GM12878 (cell line): ENCODE data around the gene COL13A1. TPM values are rescaled to one million over a fixed set of nuclear protein-coding genes. Genes with fewer than 3 reads are reported as not detected.

Experiments used
- ATAC-seq: fragments of 200-7000 bp; cut with Tn5 transposase; 3 replicates; pipeline ENCODE4 v1.9.1; 2020; ENCODE audit warnings: mild to moderate bottlenecking, moderate library complexity
- BruUV-seq: library from RNA; stranded (reverse); fragments of 400-500 nt; replicated peaks from 2 replicates; lab custom pipeline; 2021; lab: Mats Ljungman, UMichigan
- CTCF ChIA-PET: fragments of 300-600 bp; sonication (Branson Sonifier 250); formaldehyde crosslinking; extraction: SDS; loops from one replicate; lab custom pipeline; 2021; ENCODE audit warnings: inconsistent platforms; lab: Yijun Ruan, JAX
- POLR2A ChIA-PET: fragments of 350-600 bp; formaldehyde crosslinking; extraction: SDS; loops from one replicate; lab custom pipeline; 2021; ENCODE audit warnings: inconsistent platforms; lab: Charles Lee
- RAD21 ChIA-PET: fragments of 300-600 bp; sonication (Branson Sonifier 250); formaldehyde crosslinking; loops from one replicate; lab custom pipeline; 2023; ENCODE audit warnings: antibody characterized with exemption; ENCODE audit not compliant: unreplicated experiment; lab: Charles Lee
- SMC1A ChIA-PET: fragments of 300-600 bp; sonication (Branson Sonifier 250); formaldehyde crosslinking; loops from one replicate; lab custom pipeline; 2023; ENCODE audit not compliant: unreplicated experiment, uncharacterized antibody; lab: Charles Lee
- DNase-seq: peaks from one replicate; pipeline ENCODE4 v3.0.0-alpha.2; 2011; ENCODE audit warnings: low read depth, low spot score
- FAIRE-seq: peaks from 3 replicates; lab custom pipeline; 2011; peaks lifted over from hg19 to GRCh38; lab: Jason Lieb, UNC
- H2AFZ ChIP-seq: 2 replicates; pipeline ENCODE4 v1.6.0; 2011; ENCODE audit warnings: low read depth, low read length, control low read depth; ENCODE audit not compliant: control insufficient read depth
- H3K27ac ChIP-seq: 2 replicates; pipeline ENCODE4 v1.5.1; 2011; ENCODE audit warnings: control low read depth; ENCODE audit not compliant: control insufficient read depth, insufficient read depth
- H3K27me3 ChIP-seq, 2 experiments: replicated peaks in 1 of 2; 2 replicates each; pipeline versions ENCODE4 v1.6.0 to v1.6.1; 2011; ENCODE audit warnings: low read length in 1 of 2; ENCODE audit not compliant: control insufficient read depth in 2 of 2, insufficient read depth in 2 of 2
- H3K36me3 ChIP-seq, 2 experiments: 2 replicates each; pipeline ENCODE4 v1.5.1; 2011; ENCODE audit warnings: low read length in 1 of 2; ENCODE audit not compliant: control insufficient read depth in 2 of 2, insufficient read depth in 2 of 2
- H3K4me1 ChIP-seq: 2 replicates; pipeline ENCODE4 v1.6.1; 2011; ENCODE audit warnings: mild to moderate bottlenecking, low read length, moderate library complexity, mixed read lengths; ENCODE audit not compliant: control insufficient read depth, insufficient read depth
- H3K4me2 ChIP-seq: 2 replicates; pipeline ENCODE4 v1.6.0; 2011; ENCODE audit warnings: control low read depth; ENCODE audit not compliant: control insufficient read depth, insufficient read depth
- H3K4me3 ChIP-seq: fragments of 200-600 bp; sonication (generic); 2 replicates; pipeline ENCODE4 v1.5.1; 2016
- H3K79me2 ChIP-seq: 2 replicates; pipeline ENCODE4 v1.6.0; 2011; ENCODE audit warnings: low read length; ENCODE audit not compliant: control insufficient read depth, insufficient read depth
- H3K9ac ChIP-seq: 2 replicates; pipeline ENCODE4 v1.8.0; 2011; ENCODE audit warnings: low read length, control low read depth, mixed read lengths; ENCODE audit not compliant: control insufficient read depth, insufficient read depth
- H3K9me3 ChIP-seq: replicated peaks from 3 replicates; pipeline ENCODE4 v1.5.1; 2011; ENCODE audit warnings: mild to moderate bottlenecking, low read length; ENCODE audit not compliant: control insufficient read depth, insufficient read depth
- H4K20me1 ChIP-seq: 2 replicates; pipeline ENCODE4 v1.6.0; 2011; ENCODE audit not compliant: control insufficient read depth, insufficient read depth
- E2F4 ChIP-seq: IDR thresholded peaks from 2 replicates; pipeline ENCODE4 v1.6.1; 2012; ENCODE audit warnings: low read depth, low read length, improper control_type of control experiment
- E2F8 ChIP-seq: fragments of 450-650 bp; IDR thresholded peaks from 2 replicates; pipeline ENCODE4 v1.6.1; 2018; ENCODE audit warnings: mild to moderate bottlenecking, low read depth, moderate library complexity; ENCODE audit not compliant: partially characterized antibody
- ETV6 ChIP-seq, 2 experiments: fragments of 450-650 bp in 1 of 2; IDR thresholded peaks in 1 of 2; conservative IDR thresholded peaks in 1 of 2; 2 replicates each; pipeline ENCODE4 v1.6.1; 2014; ENCODE audit warnings: antibody characterized with exemption in 1 of 2, borderline replicate concordance in 1 of 2, low read depth in 1 of 2, mild to moderate bottlenecking in 1 of 2, moderate library complexity in 1 of 2
- IKZF1 ChIP-seq: fragments of 450-650 bp; conservative IDR thresholded peaks from 2 replicates; pipeline ENCODE4 v1.6.1; 2017; ENCODE audit warnings: antibody characterized with exemption, mild to moderate bottlenecking
- NR2C2 ChIP-seq: IDR thresholded peaks from 2 replicates; pipeline ENCODE4 v1.6.1; 2011; ENCODE audit warnings: borderline replicate concordance, low read depth; ENCODE audit not compliant: control insufficient read depth, insufficient read length
- POLR2AphosphoS2 ChIP-seq: IDR thresholded peaks from 2 replicates; pipeline ENCODE4 v1.6.1; 2011; ENCODE audit warnings: low read depth, mild to moderate bottlenecking, low read length, improper control_type of control experiment, moderate library complexity
- RBBP5 ChIP-seq: fragments of 200-600 bp; sonication (generic); conservative IDR thresholded peaks from 2 replicates; pipeline ENCODE4 v1.6.1; 2016
- RCOR1 ChIP-seq: conservative IDR thresholded peaks from 2 replicates; pipeline ENCODE4 v1.6.1; 2012; ENCODE audit warnings: low read depth, low read length, improper control_type of control experiment
- SMARCA5 ChIP-seq: fragments of 450-650 bp; IDR thresholded peaks from 2 replicates; pipeline ENCODE4 v1.6.1; 2017; ENCODE audit warnings: mild to moderate bottlenecking
- SUZ12 ChIP-seq: fragments of 200-600 bp; sonication (generic); IDR thresholded peaks from one replicate; pipeline ENCODE4 v1.6.1; 2018; ENCODE audit warnings: antibody characterized with exemption, mild to moderate bottlenecking; ENCODE audit not compliant: unreplicated experiment
- ZNF274 ChIP-seq: IDR thresholded peaks from one replicate; pipeline ENCODE4 v1.8.0; 2011; ENCODE audit not compliant: insufficient read length, insufficient read depth
- WGBS: methylation state at CpG from one replicate; pipeline ENCODE4 v1.1.6; 2016; ENCODE audit warnings: low lambda C conversion rate; ENCODE audit not compliant: insufficient replicate concordance, insufficient coverage; ENCODE audit errors: missing lambda C conversion rate; 5-methylcytosine and 5-hydroxymethylcytosine counted together
- in situ Hi-C: fragments of 300-500 bp; cut with MboI; formaldehyde crosslinking; loops from 9 replicates; pipeline ENCODE4 v1.14.3; 2018; ENCODE audit warnings: mixed read lengths
- intact Hi-C: fragments of 100-400 bp; cut with micrococcal nuclease; formaldehyde crosslinking; loops from one replicate; pipeline ENCODE4 v1.14.2; 2022; ENCODE audit not compliant: unreplicated experiment
- polyA plus RNA-seq, 11 experiments: library from polyadenylated mRNA; depleted of rRNA in 4 of 11; unstranded in 6 of 11; stranded (reverse) in 5 of 11; fragments of >200 nt; fragmentation: Nextera tagmentation in 4 of 11; fragmentation: Illumina TruSeq in 1 of 11; extraction: Ambion mirVana in 4 of 11; extraction: Trizol in 1 of 11; gene quantifications; 1 replicate in 1 of 11; 2 replicates in 10 of 11; pipeline versions ENCODE4 v1.2.1 to v1.2.3, GENCODE V29; 2011 to 2016; ENCODE audit warnings: inconsistent platforms in 2 of 11, missing spikeins in 2 of 11, low read depth in 1 of 11
- total RNA-seq, 4 experiments: library from RNA; depleted of rRNA in 3 of 4; stranded (reverse); fragments of >200 nt in 3 of 4; fragmentation: Illumina TruSeq in 1 of 4; extraction: Trizol in 1 of 4; gene quantifications; 2 replicates each; pipeline versions ENCODE4 v1.2.1 to v1.2.3, GENCODE V29; 2013 to 2021

The COL13A1 gene
- total and polyA plus RNA-seq, 10 of the 15 experiments (the other 5 are each of a cell fraction or from before 2014, with no cell fraction given), result 0.03 to 0.15 (median 0.05) TPM; not detected in 7

- no peaks in the 10 kb centered on the region for H3K4me1 ChIP-seq
- H3K27me3 ChIP-seq, result peaks cover 0 to 4% of the 10 kb centered on the region in 2 experiments; a peak in 1 of 4 replicates
- CTCF ChIA-PET, result interaction anchor here (1.3 kb wide), 1 partner anchor 15 kb away, joined by 4 read pairs; no protein-coding TSS in a partner anchor
- intact Hi-C loops, result no loop called here
- no peaks in the 10 kb centered on the region for H3K36me3 ChIP-seq
- DNase-seq (no peak), ATAC-seq (no peak), FAIRE-seq (no peak)
- 45% methylated on average over 2 of the region's 2 CpGs for WGBS
- no peak overlapping the region for H3K9ac ChIP-seq
- no peaks in the 10 kb centered on the region for H4K20me1 ChIP-seq
- H3K79me2 ChIP-seq, result no peaks in the 10 kb centered on the region
- no peak overlapping the region for H3K4me3 ChIP-seq
- H2AFZ ChIP-seq, result no peak overlapping the region
- TF ChIP-seq E2F4 (no peak), SUZ12 (no peak), NR2C2 (no peak), RCOR1 (no peak), ETV6 (conservative IDR thresholded peaks at IDR 0.05 in 1 of 2, IDR thresholded peaks at IDR 0.05 in 1 of 2; ENCODE audit: borderline replicate concordance in 1 of 2, low read depth in 1 of 2) (no peak), IKZF1 (no peak), ZNF274 (no peak), POLR2AphosphoS2 (no peak), SMARCA5 (no peak), RBBP5 (no peak), E2F8 (no peak)
- RAD21 ChIA-PET, result no interaction called here
- H3K9me3 ChIP-seq, result no peaks in the 10 kb centered on the region; the same call in 2 of the 3 replicates
- no peak overlapping the region for H3K4me2 ChIP-seq
- in situ Hi-C loops, result no loop called here
- POLR2A ChIA-PET, result no interaction called here
- H3K27ac ChIP-seq, result no peak overlapping the region
- SMC1A ChIA-PET, result no interaction called here
- no TSS peak for BruUV-seq
Measured at GRCh38 chr10:69814251-69814650, 12.5 kb downstream of the COL13A1 start.
